Measurements from ENCODE around the gene ZNF286A. TPM values are rescaled to one million over a fixed set of nuclear protein-coding genes. Genes with fewer than 3 reads are reported as not detected.

Gene ZNF286A
- total and polyA plus RNA-seq, 4 donors: 1.1 to 7.5 (median 4.1) TPM

DNA sequence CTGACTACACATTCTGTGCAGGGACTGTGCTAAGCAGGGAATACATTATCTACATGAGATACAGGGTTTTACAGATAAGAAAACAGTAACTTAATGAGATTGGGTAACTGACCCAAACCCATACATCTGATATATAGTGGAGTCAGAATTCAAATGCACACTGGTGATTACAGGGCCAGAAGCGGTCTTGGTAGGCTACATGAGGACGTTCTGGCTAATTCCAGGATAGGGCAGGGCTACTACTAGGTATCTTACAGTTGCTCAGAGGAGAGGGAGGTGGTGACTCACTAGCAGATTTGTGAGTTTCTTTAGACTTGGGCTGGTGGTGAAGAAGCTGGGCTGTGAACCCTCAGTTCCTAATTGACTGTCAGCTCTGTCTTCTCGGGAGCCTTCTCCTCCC is 36.9 kb upstream of the ZNF286A start:
- H3K9ac ChIP-seq (ENCODE audit: low read depth in 1 of 2, low read length in 2 of 2): no peak overlapping the region
- 95% methylated on average over 3 of the region's 3 CpGs for WGBS
- peaks cover 0 to 3% (median 1%) of the 10 kb centered on the region in 4 donors for H3K36me3 ChIP-seq (ENCODE audit: control insufficient read depth in 4 of 4, insufficient read depth in 3 of 4, low read depth in 1 of 4, low read length in 3 of 4)
- H3K27me3 ChIP-seq (ENCODE audit: control insufficient read depth in 4 of 4, insufficient read depth in 4 of 4, low read length in 3 of 4): no peaks in the 10 kb centered on the region
- H3K4me1 ChIP-seq (ENCODE audit: control insufficient read depth in 4 of 4, insufficient read depth in 4 of 4, low read length in 3 of 4): no peaks in the 10 kb centered on the region
- H3K9me3 ChIP-seq (ENCODE audit: control insufficient read depth in 4 of 4, low read length in 3 of 4): no peaks in the 10 kb centered on the region
- H3K27ac ChIP-seq (ENCODE audit: low read depth in 1 of 2, low read length in 2 of 2): no peak overlapping the region
- H3K4me3 ChIP-seq (ENCODE audit: low read depth in 1 of 3, low read length in 3 of 3): no peak overlapping the region
- no peak for DNase-seq (ENCODE audit: low spot score)
- TF ChIP-seq HNF4A (conservative IDR thresholded peaks at IDR 0.05) (no peak), RAD21 (IDR thresholded peaks at IDR 0.05) (no peak), FOXA1 (IDR thresholded peaks at IDR 0.05) (no peak), NR2F2 (IDR thresholded peaks at IDR 0.05) (no peak), TAF1 (conservative IDR thresholded peaks at IDR 0.05) (no peak), RXRA (IDR thresholded peaks at IDR 0.05) (no peak), YY1 (IDR thresholded peaks at IDR 0.05) (no peak), GABPA (IDR thresholded peaks at IDR 0.05 in 1 of 2, conservative IDR thresholded peaks at IDR 0.05 in 1 of 2) (no peak), HNF4G (IDR thresholded peaks at IDR 0.05) (no peak), JUND (IDR thresholded peaks at IDR 0.05) (no peak), SP1 (IDR thresholded peaks at IDR 0.05) (no peak), EGR1 (IDR thresholded peaks at IDR 0.05; ENCODE audit: low read depth in 2 of 2) (no peak), FOXA2 (IDR thresholded peaks at IDR 0.05) (no peak)
- TF ChIP-seq, protein P1, sequence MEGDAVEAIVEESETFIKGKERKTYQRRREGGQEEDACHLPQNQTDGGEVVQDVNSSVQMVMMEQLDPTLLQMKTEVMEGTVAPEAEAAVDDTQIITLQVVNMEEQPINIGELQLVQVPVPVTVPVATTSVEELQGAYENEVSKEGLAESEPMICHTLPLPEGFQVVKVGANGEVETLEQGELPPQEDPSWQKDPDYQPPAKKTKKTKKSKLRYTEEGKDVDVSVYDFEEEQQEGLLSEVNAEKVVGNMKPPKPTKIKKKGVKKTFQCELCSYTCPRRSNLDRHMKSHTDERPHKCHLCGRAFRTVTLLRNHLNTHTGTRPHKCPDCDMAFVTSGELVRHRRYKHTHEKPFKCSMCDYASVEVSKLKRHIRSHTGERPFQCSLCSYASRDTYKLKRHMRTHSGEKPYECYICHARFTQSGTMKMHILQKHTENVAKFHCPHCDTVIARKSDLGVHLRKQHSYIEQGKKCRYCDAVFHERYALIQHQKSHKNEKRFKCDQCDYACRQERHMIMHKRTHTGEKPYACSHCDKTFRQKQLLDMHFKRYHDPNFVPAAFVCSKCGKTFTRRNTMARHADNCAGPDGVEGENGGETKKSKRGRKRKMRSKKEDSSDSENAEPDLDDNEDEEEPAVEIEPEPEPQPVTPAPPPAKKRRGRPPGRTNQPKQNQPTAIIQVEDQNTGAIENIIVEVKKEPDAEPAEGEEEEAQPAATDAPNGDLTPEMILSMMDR (IDR thresholded peaks at IDR 0.05; ENCODE audit: low read depth, low read length, missing input control): no peak
- TF ChIP-seq, protein P2, sequence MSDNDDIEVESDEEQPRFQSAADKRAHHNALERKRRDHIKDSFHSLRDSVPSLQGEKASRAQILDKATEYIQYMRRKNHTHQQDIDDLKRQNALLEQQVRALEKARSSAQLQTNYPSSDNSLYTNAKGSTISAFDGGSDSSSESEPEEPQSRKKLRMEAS (IDR thresholded peaks at IDR 0.05): no peak
- TF ChIP-seq, protein P3, sequence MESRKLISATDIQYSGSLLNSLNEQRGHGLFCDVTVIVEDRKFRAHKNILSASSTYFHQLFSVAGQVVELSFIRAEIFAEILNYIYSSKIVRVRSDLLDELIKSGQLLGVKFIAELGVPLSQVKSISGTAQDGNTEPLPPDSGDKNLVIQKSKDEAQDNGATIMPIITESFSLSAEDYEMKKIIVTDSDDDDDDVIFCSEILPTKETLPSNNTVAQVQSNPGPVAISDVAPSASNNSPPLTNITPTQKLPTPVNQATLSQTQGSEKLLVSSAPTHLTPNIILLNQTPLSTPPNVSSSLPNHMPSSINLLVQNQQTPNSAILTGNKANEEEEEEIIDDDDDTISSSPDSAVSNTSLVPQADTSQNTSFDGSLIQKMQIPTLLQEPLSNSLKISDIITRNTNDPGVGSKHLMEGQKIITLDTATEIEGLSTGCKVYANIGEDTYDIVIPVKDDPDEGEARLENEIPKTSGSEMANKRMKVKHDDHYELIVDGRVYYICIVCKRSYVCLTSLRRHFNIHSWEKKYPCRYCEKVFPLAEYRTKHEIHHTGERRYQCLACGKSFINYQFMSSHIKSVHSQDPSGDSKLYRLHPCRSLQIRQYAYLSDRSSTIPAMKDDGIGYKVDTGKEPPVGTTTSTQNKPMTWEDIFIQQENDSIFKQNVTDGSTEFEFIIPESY (IDR thresholded peaks at IDR 0.05): no peak
- TF ChIP-seq, protein P4, sequence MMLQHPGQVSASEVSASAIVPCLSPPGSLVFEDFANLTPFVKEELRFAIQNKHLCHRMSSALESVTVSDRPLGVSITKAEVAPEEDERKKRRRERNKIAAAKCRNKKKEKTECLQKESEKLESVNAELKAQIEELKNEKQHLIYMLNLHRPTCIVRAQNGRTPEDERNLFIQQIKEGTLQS (IDR thresholded peaks at IDR 0.05): no peak
- TF ChIP-seq, protein P5, sequence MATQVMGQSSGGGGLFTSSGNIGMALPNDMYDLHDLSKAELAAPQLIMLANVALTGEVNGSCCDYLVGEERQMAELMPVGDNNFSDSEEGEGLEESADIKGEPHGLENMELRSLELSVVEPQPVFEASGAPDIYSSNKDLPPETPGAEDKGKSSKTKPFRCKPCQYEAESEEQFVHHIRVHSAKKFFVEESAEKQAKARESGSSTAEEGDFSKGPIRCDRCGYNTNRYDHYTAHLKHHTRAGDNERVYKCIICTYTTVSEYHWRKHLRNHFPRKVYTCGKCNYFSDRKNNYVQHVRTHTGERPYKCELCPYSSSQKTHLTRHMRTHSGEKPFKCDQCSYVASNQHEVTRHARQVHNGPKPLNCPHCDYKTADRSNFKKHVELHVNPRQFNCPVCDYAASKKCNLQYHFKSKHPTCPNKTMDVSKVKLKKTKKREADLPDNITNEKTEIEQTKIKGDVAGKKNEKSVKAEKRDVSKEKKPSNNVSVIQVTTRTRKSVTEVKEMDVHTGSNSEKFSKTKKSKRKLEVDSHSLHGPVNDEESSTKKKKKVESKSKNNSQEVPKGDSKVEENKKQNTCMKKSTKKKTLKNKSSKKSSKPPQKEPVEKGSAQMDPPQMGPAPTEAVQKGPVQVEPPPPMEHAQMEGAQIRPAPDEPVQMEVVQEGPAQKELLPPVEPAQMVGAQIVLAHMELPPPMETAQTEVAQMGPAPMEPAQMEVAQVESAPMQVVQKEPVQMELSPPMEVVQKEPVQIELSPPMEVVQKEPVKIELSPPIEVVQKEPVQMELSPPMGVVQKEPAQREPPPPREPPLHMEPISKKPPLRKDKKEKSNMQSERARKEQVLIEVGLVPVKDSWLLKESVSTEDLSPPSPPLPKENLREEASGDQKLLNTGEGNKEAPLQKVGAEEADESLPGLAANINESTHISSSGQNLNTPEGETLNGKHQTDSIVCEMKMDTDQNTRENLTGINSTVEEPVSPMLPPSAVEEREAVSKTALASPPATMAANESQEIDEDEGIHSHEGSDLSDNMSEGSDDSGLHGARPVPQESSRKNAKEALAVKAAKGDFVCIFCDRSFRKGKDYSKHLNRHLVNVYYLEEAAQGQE (IDR thresholded peaks at IDR 0.05): no peak
